GM19025 (cell line): ENCODE measurements around the gene YARS1.

Source experiments
- ATAC-seq: cut with Tn5 transposase; IDR thresholded peaks from one replicate; pipeline ENCODE4 v1.9.1; 2021; ENCODE audit warnings: mild to moderate bottlenecking, low read depth, moderate library complexity; ENCODE audit not compliant: unreplicated experiment

Gene YARS1

DNA sequence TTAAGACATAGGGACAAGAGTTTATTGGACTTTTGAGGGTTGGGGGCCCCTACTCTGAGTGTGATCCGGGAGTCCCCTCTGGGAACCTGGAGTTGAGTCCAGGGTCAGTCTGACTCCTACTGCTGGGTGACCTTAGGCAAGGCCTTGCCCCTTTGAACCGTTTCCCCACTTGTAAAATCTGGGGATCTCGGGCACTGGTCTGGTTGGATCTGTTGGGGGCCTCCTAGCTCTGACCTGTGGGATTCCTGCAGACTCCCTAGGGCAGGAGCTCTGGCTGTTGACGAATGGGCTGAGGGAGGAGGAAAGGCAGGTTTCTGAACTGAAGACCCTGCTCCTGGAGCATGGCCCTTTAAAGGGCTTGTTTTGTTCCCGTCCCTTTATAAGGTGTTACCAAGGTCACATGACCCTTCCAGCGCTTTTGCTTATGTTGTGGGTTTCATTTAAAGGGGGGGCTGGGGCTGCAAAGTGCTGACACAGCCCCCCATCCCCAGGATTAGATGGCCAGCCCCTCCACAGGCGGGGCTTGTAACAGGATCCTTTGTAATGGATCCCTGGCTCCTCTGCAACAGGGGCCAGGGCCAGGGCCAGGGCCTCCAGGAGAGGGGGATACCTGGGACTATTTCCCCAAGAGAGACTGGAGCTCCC, 50.7 kb downstream of the YARS1 start:
- no peak for ATAC-seq

DNA sequence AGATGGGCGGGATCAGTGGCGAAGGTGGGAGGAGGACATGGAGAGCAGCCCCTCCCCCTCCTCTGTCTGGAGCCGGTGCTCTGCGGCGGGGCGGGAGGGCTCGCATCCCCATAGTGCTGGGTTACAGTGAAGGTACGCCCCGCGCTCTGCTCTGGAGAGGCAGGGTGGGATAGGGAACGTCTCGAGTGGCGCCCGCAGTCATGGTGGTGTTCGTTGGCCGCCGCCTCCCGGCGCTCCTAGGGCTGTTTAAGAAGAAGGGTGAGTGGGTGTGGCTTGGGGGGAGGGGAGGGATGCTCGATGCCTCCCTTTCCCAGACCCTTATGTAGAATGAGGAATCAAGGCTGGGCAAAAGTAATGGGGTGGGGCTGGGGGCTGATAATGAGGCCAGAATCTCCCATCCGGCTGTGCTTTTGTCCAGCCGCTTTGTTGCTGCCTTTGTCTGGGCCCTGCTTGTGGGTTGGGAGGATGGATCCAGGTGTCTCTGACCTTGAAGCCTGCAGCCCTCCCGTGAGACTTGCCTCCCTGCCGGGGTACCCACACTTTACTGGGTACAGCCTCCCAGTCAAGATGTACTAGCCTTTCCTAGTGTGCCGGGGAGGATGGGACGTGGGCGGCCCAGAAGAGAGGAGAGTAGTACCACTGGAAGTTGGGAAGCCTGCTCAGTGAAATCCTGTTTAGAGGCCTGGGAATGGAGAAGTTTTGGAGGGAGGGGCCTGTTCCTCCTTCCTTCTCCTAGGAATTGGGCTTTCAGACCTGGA, 51.4 kb downstream of the YARS1 start:
- ATAC-seq: no peak

DNA sequence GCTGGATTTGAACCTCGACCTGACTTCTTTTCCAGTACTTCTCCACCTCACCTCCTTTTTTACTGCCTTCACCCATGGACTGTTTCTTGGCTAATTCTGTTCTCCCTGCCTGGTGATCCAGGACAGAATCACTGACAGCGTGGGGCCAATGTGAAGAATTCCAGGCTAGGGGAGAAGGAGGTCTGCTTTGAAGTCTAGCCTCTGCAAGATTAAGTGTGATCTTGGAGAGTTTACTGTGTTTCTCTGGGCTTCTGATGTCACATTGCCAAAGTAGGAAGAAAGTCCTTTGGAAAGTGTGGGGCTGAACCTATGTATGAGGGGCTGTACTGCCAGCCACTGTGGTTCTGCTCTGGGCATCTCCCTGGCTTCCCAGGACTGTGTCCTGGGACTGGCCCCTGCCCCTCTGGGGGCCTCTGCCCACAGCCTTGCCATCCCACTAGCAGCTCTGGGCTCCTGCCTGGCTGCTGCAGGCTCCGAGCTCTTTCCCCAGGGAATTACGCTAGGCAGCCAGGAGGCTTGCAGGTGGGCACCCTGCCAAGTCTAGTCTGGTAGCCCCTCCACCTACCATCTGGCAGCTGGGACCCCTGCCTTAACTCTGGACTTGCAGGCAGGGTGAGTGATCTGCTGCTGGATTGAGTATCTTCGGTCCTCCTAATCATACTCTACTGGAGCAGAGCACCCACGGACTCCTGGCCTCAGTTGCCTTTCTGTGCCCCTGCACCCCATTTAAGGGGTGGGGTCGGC, 52.2 kb downstream of the YARS1 start:
- no peak for ATAC-seq

DNA sequence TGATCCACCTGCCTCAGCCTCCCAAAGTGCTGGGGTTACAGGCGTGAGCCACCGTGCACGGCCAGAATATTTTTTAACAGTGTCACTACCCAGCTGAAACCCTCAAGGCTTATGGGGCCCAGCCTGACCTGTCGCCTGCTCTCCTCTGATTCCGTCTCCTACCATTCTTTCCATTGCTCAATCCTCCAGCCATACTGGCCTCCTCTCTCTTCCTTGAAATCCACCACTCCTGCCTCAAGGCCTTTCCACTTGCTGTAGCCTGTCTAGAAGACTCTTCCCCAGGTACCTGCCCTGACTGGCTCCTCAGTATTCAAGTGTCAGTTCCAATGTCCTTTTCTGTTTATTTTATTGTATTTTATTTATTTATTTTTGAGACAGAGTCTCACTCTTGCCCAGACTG, 53.9 kb downstream of the YARS1 start:
- ATAC-seq: no peak

DNA sequence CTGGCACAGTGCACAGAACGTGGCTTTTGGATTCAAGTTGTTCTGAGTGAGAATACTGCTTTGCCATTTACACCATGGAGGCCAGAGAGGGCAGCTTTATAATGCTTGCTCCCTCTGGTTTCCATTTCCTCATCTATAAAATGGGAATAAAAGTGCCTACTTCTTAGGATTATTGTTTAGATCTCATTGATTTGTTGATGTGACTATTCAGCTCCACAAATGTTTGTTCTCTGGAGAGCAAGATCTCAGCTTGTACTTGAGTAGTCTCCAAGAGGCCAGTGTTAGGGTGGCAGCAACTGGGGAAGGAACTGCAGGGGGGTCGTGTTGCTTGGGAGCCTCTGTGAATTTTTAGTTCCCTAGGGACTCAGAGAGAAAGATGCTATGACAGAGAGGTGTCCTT, 55.2 kb downstream of the YARS1 start:
- ATAC-seq: no peak

DNA sequence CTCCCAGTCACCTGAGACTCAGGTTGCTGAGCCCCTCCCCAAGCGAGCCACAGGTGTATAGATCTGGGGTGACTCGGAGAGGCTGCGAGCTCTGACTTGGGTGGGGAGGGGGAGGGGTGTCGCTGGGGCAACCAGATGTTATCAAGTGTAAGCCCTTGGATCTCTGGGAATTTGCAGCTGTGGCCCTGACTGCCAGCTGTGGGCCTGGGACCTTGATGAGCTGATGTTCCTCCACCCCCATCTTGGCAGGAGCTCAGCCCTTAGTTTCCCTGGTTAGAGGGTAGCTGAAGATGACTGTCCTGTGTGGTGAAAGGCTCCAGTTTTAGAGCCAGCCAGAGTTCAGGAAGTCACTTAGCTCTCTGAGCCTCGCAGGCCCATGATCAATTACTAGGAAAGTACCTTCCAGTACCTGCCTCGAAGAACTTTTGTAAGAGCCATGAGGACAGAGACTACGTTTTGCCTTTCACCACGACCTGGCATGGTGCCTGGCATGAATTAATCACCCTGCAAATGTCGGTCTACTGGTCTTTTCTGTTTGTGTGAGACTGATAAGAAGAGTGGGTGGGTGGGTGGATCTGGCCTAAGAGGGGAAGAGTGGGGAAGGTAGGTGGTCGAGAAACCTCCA, 55.8 kb downstream of the YARS1 start:
- ATAC-seq: no peak

DNA sequence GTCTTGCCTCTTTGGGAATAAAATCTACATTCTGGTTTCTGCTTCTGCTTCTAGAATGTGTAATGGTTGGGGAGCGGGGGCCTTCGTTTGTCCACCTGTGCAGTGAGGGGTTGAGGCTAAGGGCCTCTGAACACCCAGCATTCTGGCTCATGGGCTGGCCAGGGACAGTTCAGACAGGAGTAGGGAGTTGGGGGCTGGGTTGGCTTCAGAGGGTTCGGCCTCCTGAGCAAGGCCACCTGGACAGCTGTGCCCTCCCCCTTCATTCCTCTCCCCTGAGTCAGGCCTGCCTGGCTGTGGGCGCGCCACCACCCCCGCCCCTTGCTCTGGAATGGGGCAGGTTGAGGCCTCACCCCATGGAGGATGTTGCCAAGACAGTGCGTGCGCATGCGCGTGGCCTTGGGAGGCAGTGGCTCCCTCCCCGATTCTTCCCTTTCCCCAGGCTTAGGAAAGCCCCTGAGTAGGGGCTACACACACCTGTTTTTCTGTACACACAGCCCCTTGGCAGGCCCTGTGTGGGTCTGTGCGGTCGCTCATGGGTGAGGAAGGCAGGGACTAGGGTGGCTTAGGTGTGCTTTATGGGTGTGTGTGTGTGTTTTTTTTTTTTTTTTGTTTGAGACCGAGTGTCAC, 57.0 kb downstream of the YARS1 start:
- ATAC-seq: no peak

DNA sequence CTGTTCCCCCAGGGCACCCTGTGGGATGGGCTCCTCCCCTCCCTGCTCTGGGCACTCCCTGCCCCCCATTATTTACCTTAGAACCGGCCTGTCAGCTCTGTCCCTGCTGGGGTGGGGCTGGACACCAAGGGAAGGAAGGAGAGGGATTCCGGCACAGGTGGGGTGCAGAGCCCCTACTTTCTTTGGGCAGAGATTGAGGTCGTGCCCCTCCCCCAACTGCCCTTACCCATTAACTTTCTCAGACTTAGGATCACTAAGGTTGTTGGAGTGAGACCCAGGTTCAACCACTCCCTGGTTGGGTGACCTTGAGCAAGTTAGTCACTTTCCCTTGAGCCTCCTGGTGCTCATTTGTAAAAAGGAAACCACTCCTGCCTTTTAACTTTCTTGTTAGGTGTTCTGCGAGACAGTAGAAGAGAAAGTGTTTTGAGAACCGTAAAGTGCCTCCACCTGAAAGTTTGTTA, 57.6 kb downstream of the YARS1 start:
- no peak for ATAC-seq

DNA sequence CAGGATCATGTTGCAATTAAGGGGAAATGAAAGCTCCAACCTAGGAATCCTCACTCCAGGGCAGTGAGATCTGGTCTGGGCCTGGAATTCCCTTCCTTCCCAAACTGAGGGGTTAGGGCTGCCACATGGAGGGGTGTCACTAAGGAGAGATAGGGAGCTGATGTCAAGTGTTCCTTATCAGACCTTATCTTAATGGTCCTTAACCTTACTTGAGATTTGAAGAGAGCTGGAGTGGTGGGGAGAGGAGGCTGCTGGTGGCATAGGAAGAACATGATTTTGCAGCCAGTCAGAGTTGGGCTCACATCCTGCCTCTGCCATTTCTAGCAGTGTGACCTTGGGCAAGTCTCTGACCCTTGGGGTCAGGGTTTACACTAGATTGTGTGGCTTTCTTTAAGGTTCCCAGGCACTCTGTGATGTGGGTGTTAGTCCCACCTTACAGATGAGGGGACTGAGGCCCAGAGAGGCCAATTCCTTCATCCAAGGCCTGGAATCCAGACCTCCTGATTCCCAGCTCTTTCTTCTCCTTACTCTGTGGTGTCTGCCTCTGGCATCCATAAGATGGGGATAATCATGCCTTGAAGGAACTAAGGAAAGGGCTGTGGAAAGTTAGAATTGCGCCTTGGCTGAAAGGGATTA, 58.2 kb downstream of the YARS1 start:
- ATAC-seq: no peak

DNA sequence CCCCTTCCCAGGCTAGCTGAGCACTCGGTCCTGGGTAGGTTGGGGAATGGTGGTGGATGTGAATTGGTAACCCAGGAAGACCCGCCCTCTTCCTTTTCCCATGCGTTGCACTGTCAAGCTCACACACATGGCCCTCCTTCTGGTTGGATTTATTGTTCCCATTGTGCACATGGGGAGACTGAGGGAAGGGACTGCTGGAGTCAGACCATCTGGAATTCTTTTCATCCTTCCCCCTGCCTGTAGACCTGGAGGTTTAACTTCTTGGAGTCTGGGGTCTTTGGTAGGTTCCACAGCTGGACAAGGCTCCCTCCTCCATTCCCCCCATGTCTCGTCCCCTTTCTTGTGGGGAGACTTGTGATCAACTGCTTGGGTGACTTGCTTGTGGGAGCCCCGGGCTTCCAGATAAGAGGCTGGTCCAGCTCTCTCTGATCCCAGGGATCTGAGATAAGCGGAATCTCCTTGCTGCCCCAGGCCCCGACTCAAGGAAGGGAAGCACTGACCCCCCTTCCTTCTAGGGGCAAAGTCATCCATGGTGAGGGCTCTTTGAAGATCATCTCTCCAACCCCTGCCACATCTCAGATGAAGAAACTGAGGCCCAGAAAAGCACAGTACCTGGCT, 58.9 kb downstream of the YARS1 start:
- no peak for ATAC-seq

DNA sequence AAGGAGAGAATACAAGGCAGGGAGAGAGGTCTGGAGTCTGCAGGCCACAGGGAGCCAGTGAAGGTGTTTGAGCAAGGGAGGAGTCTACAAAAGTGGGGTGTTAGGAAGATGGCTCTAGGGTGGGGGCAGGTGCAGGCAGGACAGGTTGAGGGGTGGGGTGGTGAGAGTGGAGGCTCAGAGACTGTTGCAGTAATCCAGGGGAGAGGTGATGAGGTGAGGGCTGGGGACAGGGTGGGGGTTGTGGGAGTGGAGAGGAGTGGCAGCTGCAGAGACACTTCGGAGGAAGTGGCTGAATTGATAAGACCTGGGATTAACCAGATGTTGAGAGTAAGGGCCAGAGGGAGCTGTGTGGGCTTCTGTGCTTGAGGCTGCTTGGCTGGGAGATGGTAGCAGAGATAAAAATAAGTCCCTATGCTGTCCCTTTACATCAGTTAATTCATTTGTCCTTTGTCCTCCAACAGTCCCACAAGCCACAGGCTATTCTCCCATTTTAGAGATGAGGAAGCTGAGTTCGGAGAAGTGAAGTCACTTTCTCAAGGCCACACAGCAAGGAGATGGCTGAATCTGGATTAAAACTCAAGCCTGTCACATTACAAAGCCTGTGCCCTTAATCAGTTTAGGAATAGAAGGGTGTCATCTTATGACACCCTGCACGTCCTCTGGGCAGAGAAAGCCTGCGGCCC, 59.8 kb downstream of the YARS1 start:
- no peak for ATAC-seq

DNA sequence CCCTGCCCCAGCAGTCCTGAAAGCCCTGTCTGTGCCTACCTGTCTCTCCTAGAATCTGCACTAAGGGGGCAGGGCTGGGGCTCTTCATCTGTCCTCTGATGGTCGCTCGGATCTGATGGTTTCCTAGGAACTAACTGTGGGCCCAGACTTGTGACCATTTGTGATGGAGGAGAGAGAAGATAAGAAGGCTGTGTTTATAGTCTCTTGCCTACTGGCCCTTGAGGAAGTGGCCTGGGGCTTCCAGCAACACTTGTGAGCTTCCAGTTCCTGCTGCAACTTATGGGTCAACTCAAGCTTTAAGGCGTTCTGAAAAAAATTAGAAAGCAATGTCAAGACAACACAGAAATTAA, 61.4 kb downstream of the YARS1 start:
- no peak for ATAC-seq

DNA sequence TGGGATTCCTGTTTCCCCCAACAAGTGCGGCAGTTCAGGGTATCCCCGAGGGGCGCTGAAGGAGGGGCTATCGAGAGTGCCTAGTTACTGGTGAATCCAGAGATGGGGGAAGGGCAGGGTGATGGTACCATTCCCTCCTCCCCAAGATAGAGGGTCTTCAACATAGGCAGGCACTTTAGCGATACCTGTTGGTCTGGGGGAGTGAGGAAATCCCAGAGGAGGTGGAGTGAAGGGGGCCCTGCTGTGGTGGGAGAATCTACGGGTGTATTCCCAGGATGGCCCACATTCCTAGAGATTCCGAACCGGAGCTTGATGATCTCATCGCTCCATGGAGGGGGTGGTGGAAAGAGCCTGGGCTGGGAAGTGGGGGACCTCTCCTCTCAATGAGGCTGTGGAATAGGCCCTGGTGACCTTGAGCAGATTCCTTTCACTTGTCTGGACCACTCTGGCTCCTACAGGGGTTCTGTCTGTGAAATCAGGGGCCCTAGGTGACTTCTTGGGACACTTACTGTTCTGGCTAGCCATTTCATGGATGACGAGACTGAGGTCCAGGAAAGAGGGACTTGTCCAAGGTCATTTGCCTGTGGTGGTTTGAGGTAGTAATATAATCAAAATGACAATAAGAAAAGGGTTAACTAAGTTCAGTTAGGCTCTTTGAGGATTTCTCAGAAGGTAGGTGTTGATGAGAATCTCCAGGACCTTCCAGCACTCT, 61.9 kb downstream of the YARS1 start:
- no peak for ATAC-seq

DNA sequence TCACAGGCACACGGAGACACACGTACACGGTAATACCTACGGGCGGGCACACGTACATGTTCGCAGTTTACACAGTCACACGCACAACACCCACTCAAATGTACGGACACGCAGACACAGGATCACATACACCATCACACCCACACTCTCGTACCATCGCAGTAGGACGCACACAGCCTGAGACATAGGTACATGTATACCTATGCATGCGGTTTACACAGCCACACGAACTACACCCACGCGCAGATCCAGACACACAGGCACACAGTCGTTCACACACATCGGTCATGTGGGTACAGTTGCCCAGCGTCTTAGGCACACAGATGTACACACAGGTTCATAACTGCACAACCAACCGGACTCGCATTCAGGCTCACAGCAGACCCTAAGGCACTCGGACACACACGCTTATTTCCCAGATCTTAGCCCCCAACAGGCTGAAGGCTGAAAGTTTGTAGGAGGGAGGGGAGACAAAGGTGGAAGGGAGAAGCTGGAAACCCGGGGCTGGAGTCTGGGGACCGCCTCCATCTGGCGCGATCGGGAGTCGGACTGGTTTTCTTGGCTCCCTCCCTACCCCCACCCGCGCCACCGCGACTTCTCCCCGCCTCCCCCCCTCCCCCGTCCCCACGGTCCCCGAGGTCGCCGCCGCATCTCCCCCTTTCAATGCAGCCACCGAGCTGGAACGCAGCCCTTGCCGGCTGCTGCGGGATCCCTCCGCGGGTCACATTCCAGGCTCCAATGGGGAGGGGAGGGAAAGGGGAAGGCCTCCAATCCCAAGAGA, 62.7 kb downstream of the YARS1 start:
- ATAC-seq: no peak

DNA sequence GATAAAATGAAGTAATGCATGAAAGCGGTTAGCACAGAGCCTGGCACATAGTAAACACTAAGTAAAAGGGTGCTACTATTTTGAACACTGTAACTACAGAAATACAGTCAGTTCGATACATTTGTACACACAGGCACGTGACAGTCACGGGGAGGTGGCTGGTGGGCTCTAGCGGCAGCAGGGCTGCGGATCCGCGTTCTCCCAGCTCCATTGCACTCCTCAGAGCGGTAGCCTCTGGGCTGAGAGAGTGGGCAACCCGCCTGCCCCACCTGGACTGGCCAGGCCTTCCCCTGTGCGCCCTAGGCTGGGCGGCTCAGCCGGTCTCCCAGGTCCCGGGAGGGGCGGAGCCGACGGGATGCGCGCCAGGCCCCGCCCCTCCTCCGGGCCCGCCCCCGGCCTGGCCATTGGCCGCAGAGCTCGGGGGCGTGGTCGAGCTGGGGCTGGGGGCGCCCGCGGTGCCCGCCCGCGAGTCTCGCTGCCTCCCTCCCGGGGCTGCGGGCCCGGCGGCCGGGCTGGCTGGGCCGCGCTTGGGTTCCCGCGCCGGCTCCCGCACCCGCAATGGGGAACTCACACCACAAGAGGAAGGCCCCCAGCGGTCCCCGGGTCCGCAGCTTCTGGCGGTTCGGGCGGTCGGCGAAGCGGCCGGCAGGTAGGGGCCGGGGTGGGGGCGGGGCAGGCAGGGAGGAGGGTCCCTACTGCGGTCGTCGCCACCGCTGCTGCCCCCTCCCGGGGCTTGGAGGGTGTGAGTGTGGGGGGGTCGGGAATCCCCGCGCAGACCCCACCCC, 63.4 kb downstream of the YARS1 start:
- ATAC-seq: no peak

DNA sequence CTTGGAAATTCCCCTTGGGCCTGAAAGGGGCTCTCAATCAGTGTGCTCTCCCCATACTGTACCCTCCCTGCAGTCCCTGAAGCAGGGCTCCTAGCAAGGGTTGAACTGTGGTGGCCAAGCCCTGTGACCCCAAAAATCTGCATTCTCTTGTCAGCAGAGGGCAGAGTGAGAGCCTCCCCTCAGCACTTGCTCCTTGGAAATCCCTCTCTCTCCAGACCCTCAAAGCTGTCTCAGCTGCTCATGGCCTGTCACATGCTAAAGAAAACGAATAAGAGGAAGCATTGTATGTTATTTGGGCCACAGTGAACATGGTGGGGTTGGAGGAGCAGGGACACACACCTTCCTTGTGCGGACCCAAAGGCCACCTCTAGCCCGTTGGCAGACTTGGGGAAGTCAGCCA, 67.4 kb downstream of the YARS1 start:
- ATAC-seq: no peak

DNA sequence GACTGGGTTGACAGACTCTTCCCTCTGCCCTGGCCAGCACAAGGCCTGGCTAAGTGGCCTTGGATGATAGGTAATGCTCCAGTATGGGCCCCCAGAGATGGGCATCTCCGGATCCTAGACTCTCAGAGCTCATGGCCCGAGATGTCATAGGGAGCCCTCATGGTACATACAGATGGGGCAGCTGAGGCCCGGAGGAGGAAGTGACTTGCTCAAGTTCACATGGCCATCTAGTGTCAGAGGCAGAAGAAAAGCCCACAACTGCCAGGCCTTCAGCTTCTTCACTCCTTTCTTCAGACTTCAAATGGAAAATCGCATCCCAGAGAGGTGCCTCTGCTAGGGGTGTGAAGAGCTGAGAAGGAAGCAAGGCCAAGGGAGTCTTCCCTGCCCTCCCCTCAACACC, 67.8 kb downstream of the YARS1 start:
- ATAC-seq: no peak
